SK-N-MC (cell line): ENCODE results near the gene ITGA3.

Experiments used
- EZH2 ChIP-seq: fragments of 200-600 bp; sonication (generic); IDR thresholded peaks from one replicate; pipeline ENCODE4 v1.6.1; 2017; ENCODE audit warnings: antibody characterized with exemption
- FOXP2 ChIP-seq: optimal IDR thresholded peaks from 2 replicates; pipeline ENCODE3; 2011; ENCODE audit warnings: mild to moderate bottlenecking, moderate library complexity; ENCODE audit not compliant: insufficient read depth; ENCODE audit errors: extremely low read length, control extremely low read depth
- POLR2AphosphoS5 ChIP-seq: IDR thresholded peaks from 2 replicates; pipeline ENCODE4 v1.6.1; 2012; ENCODE audit warnings: mild to moderate bottlenecking, low read depth, low read length, borderline replicate concordance

GRCh38 chr17:50026046-50026675 is 29.7 kb upstream of the ITGA3 start:
- no peak for TF ChIP-seq EZH2
- no peak for TF ChIP-seq POLR2AphosphoS5
- no peak for TF ChIP-seq FOXP2
